Transverse colon (tissue), 4 donors: Measurements from ENCODE around the gene EYS. TPM values are rescaled to one million over a fixed set of nuclear protein-coding genes. Genes with fewer than 3 reads are reported as not detected.

Experiments used
- DNase-seq: peaks from one replicate; pipeline ENCODE4 v3.0.0-alpha.2; 2019
- H3K27ac ChIP-seq, 4 donors: fragments of 200-600 bp; sonication (generic); 2 replicates each; pipeline ENCODE4 v1.5.1; 2016 to 2018; ENCODE audit warnings: inconsistent platforms in 4 of 4
- H3K27me3 ChIP-seq: fragments of 200-600 bp; sonication (generic); 2 replicates; pipeline ENCODE4 v1.5.1; 2017; ENCODE audit warnings: inconsistent platforms
- H3K36me3 ChIP-seq, 4 donors: fragments of 200-600 bp; sonication (generic); 2 replicates each; pipeline ENCODE4 v1.5.1; 2017 to 2019; ENCODE audit warnings: inconsistent platforms in 4 of 4
- H3K4me1 ChIP-seq, 4 donors: fragments of 200-600 bp; sonication (generic); 2 replicates each; pipeline ENCODE4 v1.5.1; 2017 to 2020; ENCODE audit warnings: inconsistent platforms in 4 of 4
- H3K4me3 ChIP-seq, 4 donors: fragments of 200-600 bp; sonication (generic); 1 replicate in 1 of 4; 2 replicates in 3 of 4; pipeline versions ENCODE4 v1.5.1 to v1.6.1; 2017 to 2019; ENCODE audit warnings: inconsistent platforms in 4 of 4
- H3K9me3 ChIP-seq, 2 donors: fragments of 200-600 bp; sonication (generic); 2 replicates each; pipeline ENCODE4 v1.5.1; 2017 to 2019; ENCODE audit warnings: inconsistent platforms in 2 of 2
- CTCF ChIP-seq, 5 experiments: fragments of 200-600 bp in 3 of 5; fragments of 450-650 bp in 2 of 5; sonication (generic) in 3 of 5; IDR thresholded peaks; 1 replicate in 2 of 5; 2 replicates in 3 of 5; pipeline ENCODE4 v1.5.1; 2016 to 2017; ENCODE audit warnings: antibody characterized with exemption in 5 of 5, inconsistent platforms in 3 of 5, mild to moderate bottlenecking in 2 of 5, moderate library complexity in 1 of 5
- EP300 ChIP-seq: sonication (generic); formaldehyde crosslinking; IDR thresholded peaks from one replicate; pipeline ENCODE4 v1.6.1; 2017; ENCODE audit warnings: antibody characterized with exemption, low read depth
- POLR2A ChIP-seq: fragments of 450-650 bp; IDR thresholded peaks from one replicate; pipeline ENCODE4 v1.6.1; 2016; ENCODE audit warnings: antibody characterized with exemption, mild to moderate bottlenecking, moderate library complexity
- POLR2AphosphoS5 ChIP-seq, 3 donors: sonication (generic); formaldehyde crosslinking; IDR thresholded peaks; one replicate each; pipeline ENCODE4 v1.6.1; 2016; ENCODE audit warnings: antibody characterized with exemption in 3 of 3
- WGBS, 2 donors: methylation state at CpG; one replicate each; pipeline ENCODE4 v1.1.5; 2018; ENCODE audit warnings: low coverage in 1 of 2; 5-methylcytosine and 5-hydroxymethylcytosine counted together
- in situ Hi-C, 4 donors: fragments of 200-750 bp; cut with MboI; loops; one replicate each; pipeline versions ENCODE4 v1.15.0 to v1.15.1; 2017; ENCODE audit warnings: low sequenced_read_pairs in 3 of 4, low pct_ligation_motif_present in 1 of 4, low pct_unique_long_range_greater_than_20kb in 1 of 4
- intact Hi-C: fragments of 100-400 bp; cut with DNase I; formaldehyde crosslinking; loops from one replicate; pipeline ENCODE4 v1.15.1; 2023; ENCODE audit warnings: low total_unique reads
- total RNA-seq, 4 donors: library from RNA; depleted of rRNA; stranded (reverse); fragments of >200 nt; gene quantifications; one replicate each; pipeline ENCODE4 v1.1.0, GENCODE V29; 2016

EYS gene
- total RNA-seq, 4 donors from 2014 or later: 0.41 TPM; not detected in 3

DNA sequence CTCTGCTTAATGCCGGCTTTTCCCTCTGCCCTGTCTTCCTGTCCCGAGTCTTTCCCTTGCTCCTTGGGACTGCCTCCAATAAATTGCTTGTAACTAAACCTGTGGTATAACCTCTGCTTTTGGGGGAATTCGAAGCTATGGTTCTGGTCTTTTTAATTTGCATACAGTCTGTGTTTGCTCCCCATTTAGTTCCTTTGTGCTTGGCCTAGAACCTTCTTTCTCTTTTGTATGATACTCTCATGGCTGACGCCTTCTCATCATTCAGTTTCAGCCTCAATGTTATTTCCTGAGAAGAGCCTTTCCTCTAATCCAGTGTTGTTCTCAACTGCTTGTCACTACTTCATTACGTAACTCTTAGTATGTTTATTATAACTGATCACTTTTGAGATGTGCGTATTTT, 1823.4 kb downstream of the EYS start:
- in situ Hi-C loops: no loop called here
- Histone ChIP-seq H3K27me3 (no peaks in the 10 kb centered on the region), H3K9me3 (no peaks in the 10 kb centered on the region), H3K27ac (no peak overlapping the region), H3K4me3 (no peak overlapping the region), H3K4me1 (no peaks in the 10 kb centered on the region), H3K36me3 (no peaks in the 10 kb centered on the region)
- TF ChIP-seq CTCF (IDR thresholded peaks at IDR 0.05): no peak
- TF ChIP-seq POLR2A: no peak
- WGBS, 2 donors: 84 to 86% methylated on average over 6 of the region's 6 CpGs
- intact Hi-C loops: no loop called here
- DNase-seq: no peak

- no peak for TF ChIP-seq POLR2AphosphoS5 (IDR thresholded peaks at IDR 0.05)
- TF ChIP-seq CTCF (IDR thresholded peaks at IDR 0.05): no peak
- no peak for TF ChIP-seq EP300
- no peak for TF ChIP-seq POLR2A
- no peaks in the 10 kb centered on the region for H3K4me1 ChIP-seq
- H3K27me3 ChIP-seq: no peaks in the 10 kb centered on the region
- intact Hi-C loops: no loop called here
- in situ Hi-C loops: no loop called here
- no peaks in the 10 kb centered on the region for H3K36me3 ChIP-seq
- no peak overlapping the region for H3K27ac ChIP-seq
- no peak for DNase-seq
- H3K4me3 ChIP-seq: no peak overlapping the region
- WGBS, 2 donors: 63 to 69% methylated on average over 4 of the region's 4 CpGs
- no peaks in the 10 kb centered on the region for H3K9me3 ChIP-seq
Measured at GRCh38 chr6:63882208-63882607, 1824.8 kb downstream of the EYS start.

- no peaks in the 10 kb centered on the region for H3K27me3 ChIP-seq
- H3K9me3 ChIP-seq: no peaks in the 10 kb centered on the region
- H3K4me3 ChIP-seq: no peak overlapping the region
- H3K4me1 ChIP-seq: no peaks in the 10 kb centered on the region
- TF ChIP-seq EP300 (no peak), POLR2AphosphoS5 (IDR thresholded peaks at IDR 0.05) (no peak), CTCF (IDR thresholded peaks at IDR 0.05) (no peak), POLR2A (no peak)
- DNase-seq: no peak
- H3K36me3 ChIP-seq: no peaks in the 10 kb centered on the region
- intact Hi-C loops: no loop called here
- in situ Hi-C loops: no loop called here
- no peak overlapping the region for H3K27ac ChIP-seq
- 78 to 92% methylated on average over 1 of the region's 1 CpG for WGBS, 2 donors
Measured at GRCh38 chr6:63881791-63882190, 1825.2 kb downstream of the EYS start.

DNA sequence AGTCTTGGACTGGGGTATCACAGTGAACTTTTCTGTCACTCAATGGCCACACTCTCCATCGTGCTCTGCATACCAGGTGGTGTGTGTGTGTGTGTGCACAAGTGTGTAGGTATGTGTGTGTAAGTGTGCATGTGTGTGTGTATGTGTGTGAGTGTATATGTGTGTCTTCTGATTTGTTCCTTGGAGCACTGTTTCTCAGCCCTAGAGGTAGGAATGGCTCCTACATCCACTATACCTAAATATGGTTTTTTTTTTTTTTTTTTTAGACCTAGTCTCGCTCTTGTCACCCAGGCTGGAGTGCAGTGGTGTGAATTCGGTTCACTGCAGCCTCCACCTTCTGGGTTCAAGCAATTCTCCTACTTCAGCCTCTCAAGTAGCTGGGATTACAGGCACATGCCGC, 1834.8 kb downstream of the EYS start:
- H3K36me3 ChIP-seq: no peaks in the 10 kb centered on the region
- no peaks in the 10 kb centered on the region for H3K4me1 ChIP-seq
- 85 to 91% methylated on average over 2 to 4 of the region's 4 CpGs for WGBS, 2 donors
- H3K27ac ChIP-seq: no peak overlapping the region
- TF ChIP-seq POLR2A (no peak), EP300 (no peak), POLR2AphosphoS5 (IDR thresholded peaks at IDR 0.05) (no peak), CTCF (IDR thresholded peaks at IDR 0.05) (no peak)
- DNase-seq: no peak
- no peaks in the 10 kb centered on the region for H3K27me3 ChIP-seq
- in situ Hi-C loops (no loop called here), intact Hi-C loops (no loop called here)
- no peak overlapping the region for H3K4me3 ChIP-seq
- H3K9me3 ChIP-seq: no peaks in the 10 kb centered on the region
